Esophagus muscularis mucosa (tissue), 4 donors: ENCODE data around the gene LOXL4. TPM values are rescaled to one million over a fixed set of nuclear protein-coding genes. Genes with fewer than 3 reads are reported as not detected.
"Not testable (repeated sequence)": the region's sequence is repeated elsewhere in the genome, so short reads cannot be mapped to it uniquely, and the experiment has no call there.

ENCODE experiments used
- DNase-seq: peaks from one replicate; pipeline ENCODE4 v3.0.0-alpha.2; 2017; ENCODE audit errors: extremely low spot score
- H3K27ac ChIP-seq, 4 donors: fragments of 200-600 bp; sonication (generic); replicated peaks in 1 of 4; 1 replicate in 3 of 4; 2 replicates in 1 of 4; pipeline ENCODE4 v1.5.1; 2016 to 2019; ENCODE audit warnings: mild to moderate bottlenecking in 1 of 4
- H3K27me3 ChIP-seq, 4 donors: fragments of 200-600 bp; sonication (generic); one replicate each; pipeline versions ENCODE4 v1.5.1 to v1.6.0; 2016 to 2019
- H3K36me3 ChIP-seq, 4 donors: fragments of 200-600 bp; sonication (generic); one replicate each; pipeline ENCODE4 v1.5.1; 2016 to 2019
- H3K4me1 ChIP-seq, 4 donors: fragments of 200-600 bp; sonication (generic); one replicate each; pipeline ENCODE4 v1.5.1; 2016 to 2019
- H3K4me3 ChIP-seq, 4 donors: fragments of 200-600 bp; sonication (generic); 1 replicate in 2 of 4; 2 replicates in 2 of 4; pipeline ENCODE4 v1.5.1; 2016 to 2019; ENCODE audit warnings: mild to moderate bottlenecking in 4 of 4, moderate library complexity in 1 of 4
- H3K9me3 ChIP-seq, 4 donors: fragments of 200-600 bp; sonication (generic); 1 replicate in 3 of 4; 2 replicates in 1 of 4; pipeline ENCODE4 v1.5.1; 2016 to 2019
- EP300 ChIP-seq: sonication (generic); formaldehyde crosslinking; IDR thresholded peaks from one replicate; pipeline ENCODE4 v1.6.1; 2017; ENCODE audit warnings: antibody characterized with exemption
- POLR2A ChIP-seq: fragments of 450-650 bp; IDR thresholded peaks from one replicate; pipeline ENCODE4 v1.6.1; 2017; ENCODE audit warnings: antibody characterized with exemption, moderate library complexity, mild to moderate bottlenecking, low read depth
- POLR2AphosphoS5 ChIP-seq, 2 donors: sonication (generic); formaldehyde crosslinking; IDR thresholded peaks; one replicate each; pipeline ENCODE4 v1.6.1; 2017; ENCODE audit warnings: antibody characterized with exemption in 2 of 2
- WGBS: methylation state at CpG from one replicate; pipeline ENCODE4 v1.1.5; 2018; 5-methylcytosine and 5-hydroxymethylcytosine counted together
- intact Hi-C: fragments of 100-400 bp; cut with DNase I; formaldehyde crosslinking; loops from one replicate; pipeline ENCODE4 v1.15.1; 2023
- total RNA-seq, 4 donors: library from RNA; depleted of rRNA; stranded (reverse); fragments of >200 nt; gene quantifications; one replicate each; pipeline versions ENCODE4 v1.1.0 to v1.2.1, GENCODE V29; 2016
- TF ChIP-seq, protein P1 (sequence below), 3 experiments: fragments of 200-600 bp in 2 of 3; fragments of 450-650 bp in 1 of 3; sonication (generic) in 2 of 3; IDR thresholded peaks; one replicate each; pipeline ENCODE4 v1.5.1; 2017 to 2019; ENCODE audit warnings: antibody characterized with exemption in 3 of 3, mild to moderate bottlenecking in 2 of 3, moderate library complexity in 1 of 3

The LOXL4 gene
- total RNA-seq, 4 donors from 2014 or later: 9.4 to 19.4 (median 12.6) TPM

- WGBS: 96% methylated on average over 3 of the region's 3 CpGs
- H3K27ac ChIP-seq: no peak overlapping the region
- H3K4me1 ChIP-seq: peaks cover 0 to 18% (median 18%) of the 10 kb centered on the region in 4 donors
- TF ChIP-seq, protein P1, sequence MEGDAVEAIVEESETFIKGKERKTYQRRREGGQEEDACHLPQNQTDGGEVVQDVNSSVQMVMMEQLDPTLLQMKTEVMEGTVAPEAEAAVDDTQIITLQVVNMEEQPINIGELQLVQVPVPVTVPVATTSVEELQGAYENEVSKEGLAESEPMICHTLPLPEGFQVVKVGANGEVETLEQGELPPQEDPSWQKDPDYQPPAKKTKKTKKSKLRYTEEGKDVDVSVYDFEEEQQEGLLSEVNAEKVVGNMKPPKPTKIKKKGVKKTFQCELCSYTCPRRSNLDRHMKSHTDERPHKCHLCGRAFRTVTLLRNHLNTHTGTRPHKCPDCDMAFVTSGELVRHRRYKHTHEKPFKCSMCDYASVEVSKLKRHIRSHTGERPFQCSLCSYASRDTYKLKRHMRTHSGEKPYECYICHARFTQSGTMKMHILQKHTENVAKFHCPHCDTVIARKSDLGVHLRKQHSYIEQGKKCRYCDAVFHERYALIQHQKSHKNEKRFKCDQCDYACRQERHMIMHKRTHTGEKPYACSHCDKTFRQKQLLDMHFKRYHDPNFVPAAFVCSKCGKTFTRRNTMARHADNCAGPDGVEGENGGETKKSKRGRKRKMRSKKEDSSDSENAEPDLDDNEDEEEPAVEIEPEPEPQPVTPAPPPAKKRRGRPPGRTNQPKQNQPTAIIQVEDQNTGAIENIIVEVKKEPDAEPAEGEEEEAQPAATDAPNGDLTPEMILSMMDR (IDR thresholded peaks at IDR 0.05): no peak
- TF ChIP-seq EP300: no peak
- no peak for TF ChIP-seq POLR2AphosphoS5 (IDR thresholded peaks at IDR 0.05)
- TF ChIP-seq POLR2A: no peak
- H3K9me3 ChIP-seq: no peaks in the 10 kb centered on the region
- no peak for DNase-seq
- H3K27me3 ChIP-seq: no peaks in the 10 kb centered on the region
- H3K36me3 ChIP-seq: peaks cover 8 to 71% (median 38%) of the 10 kb centered on the region in 4 donors
- intact Hi-C loops: loop anchor here (5.0 kb wide), 1 partner anchor 67 kb away; no protein-coding TSS in a partner anchor
- no peak overlapping the region for H3K4me3 ChIP-seq
These were observed 27.5 kb downstream of the LOXL4 start for GRCh38 chr10:98240524-98240923.

DNA sequence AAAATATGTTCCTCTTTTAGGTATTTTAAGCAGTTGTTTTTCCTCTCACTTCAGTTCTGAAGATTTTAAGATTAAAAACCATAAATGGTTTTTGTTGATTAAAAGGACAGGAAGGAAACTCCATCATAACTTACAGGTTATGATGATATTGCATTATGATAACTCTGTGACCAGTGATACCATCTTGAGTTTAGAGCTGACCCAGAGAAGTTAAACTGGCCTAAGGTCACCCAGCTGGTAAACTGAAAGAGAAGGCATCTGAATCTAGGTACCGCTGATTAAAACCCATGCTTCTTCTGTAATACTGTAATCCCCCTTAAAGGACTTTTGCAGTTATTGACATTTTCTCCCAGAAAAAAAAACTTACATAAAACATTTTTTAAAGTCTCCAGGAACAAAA, 29.6 kb downstream of the LOXL4 start:
- Histone ChIP-seq H3K9me3 (no peaks in the 10 kb centered on the region), H3K27ac (no peak overlapping the region), H3K4me1 (no peaks in the 10 kb centered on the region), H3K4me3 (no peak overlapping the region), H3K36me3 (peaks cover 8 to 70% (median 34%) of the 10 kb centered on the region in 4 donors), H3K27me3 (no peaks in the 10 kb centered on the region)
- intact Hi-C loops: no loop called here
- DNase-seq: no peak
- no peak for TF ChIP-seq EP300
- TF ChIP-seq, protein P1 (IDR thresholded peaks at IDR 0.05): no peak
- no peak for TF ChIP-seq POLR2AphosphoS5 (IDR thresholded peaks at IDR 0.05)
- TF ChIP-seq POLR2A: no peak
- 94% methylated on average over 1 of the region's 1 CpG for WGBS

DNA sequence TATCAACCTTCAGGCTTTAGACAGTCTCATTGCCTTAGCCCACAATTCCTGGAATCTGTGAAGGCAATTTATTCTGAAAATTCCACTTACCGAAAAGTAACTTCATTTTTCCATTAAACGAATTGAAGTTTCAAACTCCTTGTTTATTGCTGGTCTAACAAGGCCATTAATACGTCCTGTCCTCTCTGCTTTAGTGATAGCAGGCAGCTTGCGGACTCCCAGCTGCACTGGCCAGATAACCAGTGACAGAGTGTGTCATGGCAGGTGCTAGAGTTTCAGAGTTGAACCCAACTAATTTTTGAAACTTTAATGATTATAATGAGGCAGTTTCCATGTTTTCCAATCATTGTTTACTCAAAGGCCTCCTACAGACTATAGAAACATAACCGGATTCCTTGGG, 31.1 kb downstream of the LOXL4 start:
- 87% methylated on average over 5 of the region's 5 CpGs for WGBS
- no peak for DNase-seq
- Histone ChIP-seq H3K27me3 (no peaks in the 10 kb centered on the region), H3K27ac (no peak overlapping the region), H3K36me3 (peaks cover 8 to 69% (median 36%) of the 10 kb centered on the region in 4 donors), H3K4me1 (no peaks in the 10 kb centered on the region), H3K9me3 (no peaks in the 10 kb centered on the region), H3K4me3 (no peak overlapping the region)
- intact Hi-C loops: no loop called here
- TF ChIP-seq POLR2A (no peak), POLR2AphosphoS5 (IDR thresholded peaks at IDR 0.05) (no peak), EP300 (no peak)
- TF ChIP-seq, protein P1 (IDR thresholded peaks at IDR 0.05): no peak

DNA sequence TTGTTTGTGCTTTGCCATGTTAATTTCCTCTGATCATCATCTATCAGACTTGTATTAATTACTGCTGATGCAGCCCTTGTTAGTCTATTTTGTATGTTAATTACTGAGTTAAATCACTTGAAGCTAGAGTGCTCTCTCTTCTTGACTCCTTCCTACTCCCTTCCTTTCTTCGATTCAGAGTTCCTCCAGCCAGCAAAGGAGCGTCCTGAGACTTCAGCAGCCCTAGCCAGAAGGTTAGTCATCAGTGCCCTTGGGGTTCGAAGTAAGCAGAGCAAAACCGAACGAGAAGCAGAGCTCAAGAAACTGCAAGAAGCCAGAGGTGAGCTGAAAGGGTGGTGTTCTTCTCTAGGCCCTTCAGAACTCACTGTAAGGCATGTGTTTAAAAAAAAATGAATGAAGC, 32.1 kb downstream of the LOXL4 start:
- DNase-seq: no peak
- no peaks in the 10 kb centered on the region for H3K27me3 ChIP-seq
- TF ChIP-seq POLR2A: no peak
- TF ChIP-seq, protein P1 (IDR thresholded peaks at IDR 0.05): no peak
- TF ChIP-seq POLR2AphosphoS5 (IDR thresholded peaks at IDR 0.05): no peak
- no peak for TF ChIP-seq EP300
- no peaks in the 10 kb centered on the region for H3K4me1 ChIP-seq
- H3K27ac ChIP-seq: no peak overlapping the region
- no peak overlapping the region for H3K4me3 ChIP-seq
- H3K9me3 ChIP-seq: no peaks in the 10 kb centered on the region
- intact Hi-C loops: no loop called here
- WGBS: 77% methylated on average over 5 of the region's 5 CpGs
- peaks cover 8 to 74% (median 36%) of the 10 kb centered on the region in 4 donors for H3K36me3 ChIP-seq

DNA sequence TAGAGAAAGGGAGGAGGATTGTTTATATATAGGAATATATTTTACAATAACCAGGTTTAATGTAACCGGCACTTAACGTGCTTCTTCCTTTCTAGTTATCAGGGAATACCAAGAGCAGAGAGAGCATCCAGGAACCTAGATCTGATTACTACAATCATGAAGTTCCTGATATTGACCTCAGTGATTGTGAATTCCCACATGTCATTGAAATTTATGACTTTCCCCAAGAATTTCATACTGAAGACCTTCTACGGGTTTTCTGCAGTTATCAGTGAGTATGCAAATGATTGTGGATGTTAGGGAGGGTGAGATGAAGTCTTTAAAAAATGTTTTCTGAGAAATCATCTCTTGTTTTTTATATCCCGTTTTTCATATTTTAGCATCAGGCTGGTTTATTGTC, 36.6 kb downstream of the LOXL4 start:
- WGBS: over 99% methylated on average over 4 of the region's 4 CpGs
- no peak overlapping the region for H3K27ac ChIP-seq
- H3K27me3 ChIP-seq: no peaks in the 10 kb centered on the region
- TF ChIP-seq POLR2AphosphoS5 (IDR thresholded peaks at IDR 0.05) (no peak), EP300 (no peak), POLR2A (no peak)
- TF ChIP-seq, protein P1 (IDR thresholded peaks at IDR 0.05): no peak
- H3K4me1 ChIP-seq: no peaks in the 10 kb centered on the region
- no peak overlapping the region for H3K4me3 ChIP-seq
- intact Hi-C loops: no loop called here
- peaks cover 5 to 36% (median 23%) of the 10 kb centered on the region in 4 donors for H3K36me3 ChIP-seq
- DNase-seq: no peak
- peaks cover 0 to 3% (median 0%) of the 10 kb centered on the region in 4 donors for H3K9me3 ChIP-seq

GRCh38 chr10:98228266-98228665, 39.7 kb downstream of the LOXL4 start:
- H3K9me3 ChIP-seq, H3K27ac ChIP-seq, intact Hi-C loops, DNase-seq, H3K4me3 ChIP-seq, H3K27me3 ChIP-seq: not testable (repeated sequence)
- WGBS: 100% methylated on average over 1 of the region's 1 CpG
- H3K4me1 ChIP-seq: peaks cover 0 to 14% (median 6%) of the 10 kb centered on the region in 4 donors
- peaks cover 0 to 11% (median 5%) of the 10 kb centered on the region in 4 donors for H3K36me3 ChIP-seq

- H3K27ac ChIP-seq, H3K4me3 ChIP-seq, DNase-seq, H3K27me3 ChIP-seq, H3K9me3 ChIP-seq, intact Hi-C loops: not testable (repeated sequence)
- H3K36me3 ChIP-seq: peaks cover 0 to 11% (median 5%) of the 10 kb centered on the region in 4 donors
- WGBS: 96% methylated on average over 3 of the region's 3 CpGs
- peaks cover 0 to 14% (median 6%) of the 10 kb centered on the region in 4 donors for H3K4me1 ChIP-seq
These were observed 40.3 kb downstream of the LOXL4 start for GRCh38 chr10:98227713-98228112.
